NOMO-1 (cell line): Measurements from ENCODE around the gene DSC2.
A peak's percentile ranks its signal among the peaks of the same experiment; 100 is the strongest.

ENCODE experiments used
- DNase-seq, 2 experiments: peaks; one replicate each; lab custom pipeline; 2025; ENCODE audit not compliant: unreplicated experiment in 2 of 2; lab: John Stamatoyannopoulos, UW

DSC2 gene

DNA sequence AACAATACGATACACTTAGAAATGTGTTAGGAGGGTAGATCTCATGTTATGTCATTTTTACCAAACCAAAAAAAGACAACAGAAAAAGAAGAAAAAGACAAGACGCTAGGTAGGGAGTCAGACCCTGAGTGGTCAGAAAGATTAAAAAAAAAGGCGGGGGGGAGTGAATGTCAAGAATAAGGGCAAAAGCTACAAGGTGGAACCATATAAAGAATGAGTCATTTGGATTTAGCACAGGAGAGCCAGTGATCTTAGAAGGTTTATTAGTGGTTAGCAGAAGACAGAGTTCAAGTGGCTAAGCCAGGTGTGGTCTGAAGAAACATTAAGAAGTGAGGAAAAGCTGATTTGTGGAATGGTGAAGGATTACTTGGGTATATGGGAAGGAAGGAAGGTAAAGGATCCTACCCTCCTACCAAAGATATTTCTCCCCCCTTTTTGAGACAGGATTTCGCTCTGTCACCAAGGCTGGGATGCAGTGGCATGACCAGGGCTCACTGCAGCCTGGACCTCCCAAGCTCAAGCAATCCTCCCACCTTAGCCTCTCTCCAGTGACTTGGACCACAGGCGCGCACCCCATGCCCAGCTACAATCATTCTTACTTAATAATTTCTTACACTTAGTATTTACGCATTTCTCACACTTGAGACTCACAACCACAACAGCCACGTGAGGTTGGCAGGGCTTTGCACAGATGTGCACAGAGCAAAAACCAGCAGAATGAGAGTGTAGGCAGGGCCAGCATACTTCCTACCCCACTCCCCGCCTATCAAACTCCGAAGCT, 2.6 kb downstream of the DSC2 start:
- DNase-seq: no peak

DNA sequence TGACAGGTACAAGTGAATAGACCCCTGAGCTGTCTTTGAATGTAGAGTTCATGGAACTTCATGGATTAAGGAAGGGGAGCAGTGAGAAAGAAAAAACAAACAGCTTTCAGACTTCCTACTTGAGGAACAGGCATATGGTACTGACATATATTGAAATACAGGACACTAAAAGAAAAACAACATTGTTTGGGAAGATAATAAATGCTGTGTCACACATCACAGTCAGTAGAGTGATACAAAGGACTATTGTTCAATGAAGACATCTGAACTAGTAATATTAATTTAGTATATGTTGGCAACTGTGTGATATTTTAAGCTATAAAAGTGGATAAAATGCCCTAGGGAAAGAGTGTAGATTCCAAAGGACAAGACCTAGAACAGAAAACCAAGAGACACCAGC, 3.3 kb downstream of the DSC2 start:
- DNase-seq: no peak

DNA sequence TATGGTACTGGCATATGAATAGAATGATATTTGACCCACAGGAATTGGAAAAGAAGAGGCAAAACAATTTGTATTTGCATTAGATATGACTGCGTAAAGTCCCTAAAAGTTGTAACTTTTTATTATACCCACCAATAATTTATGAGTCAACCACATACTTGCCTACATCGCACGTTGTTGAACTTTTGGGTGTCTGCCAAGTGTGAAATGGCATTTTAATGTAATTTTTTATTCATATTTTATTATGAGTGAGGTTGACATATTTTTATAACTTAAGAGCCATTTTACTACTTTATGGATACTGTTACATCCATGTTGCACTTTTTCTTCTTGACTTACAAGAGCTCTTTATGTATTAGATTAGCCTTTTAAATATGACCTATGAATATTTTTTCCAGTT, 4.6 kb downstream of the DSC2 start:
- DNase-seq: no peak

DNA sequence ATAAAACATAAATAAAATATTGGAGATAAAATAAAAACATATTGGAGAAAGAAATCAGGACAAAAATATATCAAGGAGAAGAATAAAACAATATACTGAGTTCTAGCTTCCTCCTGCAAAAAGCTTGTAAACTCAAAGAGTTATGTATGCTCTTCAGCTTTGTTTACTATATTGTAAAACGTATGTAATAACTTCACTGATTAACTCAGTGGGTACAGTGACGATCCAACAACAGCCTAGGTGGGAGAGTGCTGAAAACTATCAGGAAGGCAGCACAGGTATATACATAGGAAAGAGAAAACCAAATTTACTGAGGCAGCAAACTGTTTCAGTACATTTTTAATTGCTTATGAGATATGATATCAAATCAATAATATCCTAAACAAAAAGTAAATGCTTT, 8.3 kb downstream of the DSC2 start:
- DNase-seq: no peak

DNA sequence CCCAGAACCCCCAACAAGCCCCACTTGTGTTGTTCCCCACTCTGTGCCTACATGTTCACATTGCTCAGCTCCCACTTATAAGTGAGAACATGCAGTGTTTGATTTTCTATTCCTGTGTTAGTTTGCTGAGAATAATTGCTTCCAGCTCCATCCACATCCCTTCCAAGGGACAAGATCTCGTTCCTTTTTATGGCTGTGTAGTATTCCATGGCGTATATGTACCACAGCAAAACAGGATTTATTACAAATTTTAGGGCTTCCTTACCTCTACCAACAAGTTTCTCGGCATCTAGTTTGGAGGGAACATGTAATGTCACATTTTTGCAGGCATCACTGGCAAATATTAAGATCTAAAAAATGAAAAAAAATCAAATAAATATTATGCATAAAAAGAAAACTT, 8.9 kb downstream of the DSC2 start:
- no peak for DNase-seq

DNA sequence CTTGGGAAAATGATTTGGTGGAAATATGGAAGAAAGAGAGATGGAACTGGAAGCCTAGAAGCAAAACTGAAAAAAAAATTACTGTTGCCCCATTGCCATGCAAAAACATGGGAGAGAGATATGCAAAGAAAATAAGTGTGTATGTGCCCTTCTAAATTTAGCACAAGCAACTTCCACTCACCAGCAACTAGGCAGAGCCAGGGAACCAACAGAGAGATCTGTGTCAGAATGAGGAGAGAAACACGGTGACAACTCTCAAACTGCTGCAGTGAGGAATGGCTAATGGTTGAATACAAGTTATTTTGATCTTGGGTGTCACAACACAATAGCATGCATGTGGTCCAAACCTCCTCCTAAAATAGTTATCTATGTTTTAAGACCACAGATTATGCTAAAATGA, 10.9 kb downstream of the DSC2 start:
- DNase-seq: no peak

DNA sequence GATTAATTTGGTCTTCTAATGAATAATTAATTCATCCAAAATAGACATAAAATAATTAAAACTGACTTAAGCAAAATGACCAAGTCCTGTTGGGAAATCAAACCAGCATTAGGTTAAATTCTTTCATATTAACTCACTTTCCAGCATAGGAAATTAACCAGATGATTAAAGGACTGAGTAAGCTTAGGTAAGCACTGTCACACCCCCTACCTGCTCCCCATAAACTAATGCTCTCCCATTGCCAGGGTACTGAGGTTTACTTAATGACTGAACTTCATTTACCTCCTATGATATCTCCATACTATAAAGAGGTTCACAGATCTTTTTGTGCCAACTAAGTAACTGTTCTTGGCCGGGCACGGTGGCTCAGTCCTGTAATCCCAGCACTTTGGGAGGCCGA, 13.7 kb downstream of the DSC2 start:
- DNase-seq: no peak

DNA sequence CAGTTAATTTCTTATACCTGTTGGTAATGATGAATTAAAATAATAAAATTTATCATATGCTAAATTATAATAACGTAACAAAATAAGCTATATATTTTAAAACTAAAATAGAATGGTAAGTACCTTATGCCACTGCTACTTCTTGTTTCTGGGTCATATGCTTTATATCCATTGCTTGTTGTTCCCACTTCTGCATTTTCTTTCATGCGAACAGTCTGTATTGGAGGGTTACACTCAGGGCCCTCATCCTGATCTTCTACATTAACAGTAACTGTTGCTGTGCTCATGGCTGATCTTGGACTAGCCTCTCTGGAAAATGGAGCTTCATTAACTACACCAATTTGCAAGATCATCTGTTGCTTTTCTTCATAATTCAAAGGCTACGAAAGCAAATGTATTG, 22.2 kb downstream of the DSC2 start:
- peak in 1 of 2 experiments; percentile 25 for DNase-seq

DNA sequence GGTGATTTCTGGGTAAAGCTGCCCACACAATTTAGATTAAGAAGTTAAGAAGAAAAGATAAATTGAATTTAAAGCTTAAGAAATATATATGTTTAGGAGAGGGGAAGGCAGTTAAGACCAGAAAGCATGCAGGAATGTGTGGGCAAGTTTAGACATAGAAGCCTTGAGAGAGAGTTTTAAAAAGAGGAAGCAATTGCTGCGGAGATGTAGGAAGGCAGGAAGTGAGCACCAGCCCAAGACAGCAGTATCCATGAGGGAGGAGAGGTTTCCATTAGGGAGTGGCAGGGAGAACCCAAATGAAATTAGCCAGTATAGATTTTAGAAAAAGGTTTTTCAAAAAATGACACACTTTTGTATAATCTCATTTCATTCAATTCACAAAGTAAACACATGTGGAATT, 24.3 kb downstream of the DSC2 start:
- DNase-seq: peak in 1 of 2 experiments; percentile 2

DNA sequence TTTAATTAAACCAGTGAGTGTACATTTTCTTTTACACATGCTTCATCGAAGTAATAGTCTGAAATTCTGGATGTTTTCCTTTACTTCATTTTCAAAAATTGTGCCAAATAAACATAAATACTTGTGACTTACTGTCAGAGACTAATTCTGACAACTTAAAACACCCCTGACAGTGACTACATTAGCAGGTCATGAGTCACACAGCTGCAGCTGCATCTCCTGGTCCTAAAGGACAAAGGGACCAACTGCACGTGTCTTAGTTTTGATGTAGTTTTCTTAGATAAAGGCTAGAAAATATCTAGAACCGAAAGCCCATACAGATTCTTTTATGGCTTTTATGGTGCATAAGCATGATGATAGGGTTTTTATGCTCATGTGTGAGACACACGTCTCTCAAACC, 30.0 kb downstream of the DSC2 start:
- no peak for DNase-seq

DNA sequence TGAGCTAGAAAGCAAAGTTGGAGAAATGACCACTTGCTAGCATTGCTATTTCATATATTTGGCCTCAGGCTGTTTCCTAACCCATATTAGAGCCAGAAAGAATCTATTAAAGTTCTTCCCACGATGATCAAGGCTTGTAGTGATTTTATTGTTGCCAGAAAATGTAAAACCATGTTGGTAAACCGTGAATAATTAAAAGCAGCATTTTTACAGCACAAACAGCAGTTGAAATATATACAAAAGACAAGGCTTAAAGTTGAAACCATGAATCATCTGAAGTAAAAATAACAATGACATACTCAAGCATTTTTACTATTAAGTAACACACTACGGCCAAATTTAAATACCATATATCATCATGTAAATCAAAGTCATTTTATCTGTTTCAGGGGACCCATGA, 32.0 kb downstream of the DSC2 start:
- DNase-seq: no peak

DNA sequence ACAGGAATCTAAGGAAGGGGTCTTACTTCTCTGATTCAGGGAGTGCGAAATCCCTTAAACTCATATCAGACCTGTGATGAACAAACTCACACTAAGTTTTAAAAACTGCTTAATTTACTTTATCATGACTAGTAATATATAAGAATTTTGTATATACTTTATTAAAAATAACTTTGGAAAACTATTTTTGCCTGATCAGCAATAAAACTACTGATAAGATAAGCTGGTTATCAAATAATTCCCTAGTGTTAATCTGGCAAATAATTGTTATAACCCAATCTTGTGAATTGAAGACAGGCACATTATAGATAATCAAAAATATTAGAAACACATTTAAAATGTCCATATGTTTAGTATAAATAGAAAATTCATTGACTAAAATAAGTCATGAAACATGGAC, 36.0 kb downstream of the DSC2 start:
- no peak for DNase-seq

DNA sequence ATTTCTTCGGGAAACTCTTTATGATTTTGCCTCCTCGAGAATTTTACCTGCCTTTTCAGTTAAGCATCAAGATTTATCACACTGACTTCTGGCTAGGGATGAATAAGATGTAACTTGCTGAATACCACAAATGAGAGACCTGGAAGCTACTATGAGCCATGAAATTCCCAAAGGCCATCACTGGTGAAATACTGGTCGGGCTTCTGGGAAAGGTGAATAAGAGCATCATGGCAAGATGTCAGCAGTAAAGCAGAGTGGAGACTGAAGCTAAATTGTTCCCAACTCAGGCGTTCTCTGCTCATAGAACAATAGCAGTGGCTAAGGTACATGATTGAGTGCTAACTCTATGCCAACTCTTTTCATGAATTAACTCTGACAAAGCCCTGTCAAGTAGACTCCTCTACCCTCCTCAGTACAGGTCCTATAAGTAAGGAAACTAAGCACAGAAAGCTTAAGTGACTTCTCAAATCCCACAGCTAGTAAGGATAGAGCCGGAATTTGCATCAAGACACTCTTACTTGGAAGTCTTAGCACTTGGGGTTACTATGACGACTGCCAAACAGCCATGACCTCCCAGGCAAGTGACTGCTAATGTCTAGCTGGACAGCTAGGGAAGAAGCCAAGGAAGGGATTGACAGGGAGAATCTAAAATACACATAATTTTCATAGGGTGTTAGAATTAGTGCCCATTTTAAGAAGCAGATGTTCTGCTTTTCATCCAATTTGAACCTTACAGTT, 37.0 kb downstream of the DSC2 start:
- no peak for DNase-seq

DNA sequence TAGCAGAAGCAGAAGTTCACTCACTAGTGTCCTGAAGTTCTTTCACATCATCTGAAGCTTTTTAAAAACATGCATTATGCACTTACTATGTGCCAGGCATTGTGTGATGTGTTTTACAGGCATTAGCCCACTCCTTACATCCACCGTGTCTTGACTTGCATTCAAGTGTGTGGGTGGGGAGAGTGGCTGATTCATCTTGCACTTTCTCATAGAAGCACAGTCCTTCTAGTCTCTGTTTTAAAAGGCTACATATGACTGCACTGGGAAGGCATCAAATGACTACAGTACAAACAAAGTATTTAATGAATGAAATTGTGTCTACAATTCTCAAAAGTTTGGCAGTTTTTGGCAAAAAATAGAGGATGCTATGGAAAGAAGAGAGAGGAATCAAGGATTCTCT, 38.1 kb downstream of the DSC2 start:
- DNase-seq: no peak

DNA sequence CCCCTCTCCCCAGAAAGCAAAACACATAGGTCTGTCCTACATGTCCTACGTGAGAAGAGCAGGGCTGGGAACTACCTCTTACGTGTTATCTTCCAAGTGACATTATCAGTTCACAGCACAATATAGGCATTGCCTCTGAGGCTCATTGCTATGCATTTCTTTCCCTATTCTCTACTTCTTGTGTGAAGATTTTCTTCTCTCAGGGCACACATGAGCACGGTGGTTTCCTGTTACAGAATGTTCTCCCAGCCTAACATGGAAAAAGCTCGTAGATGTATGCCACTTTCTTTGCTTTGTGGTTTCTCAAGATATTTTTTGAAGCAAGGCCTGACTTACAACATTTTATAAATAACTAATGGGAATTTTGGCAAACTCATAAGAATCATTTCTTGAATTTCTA, 40.3 kb downstream of the DSC2 start:
- no peak for DNase-seq

DNA sequence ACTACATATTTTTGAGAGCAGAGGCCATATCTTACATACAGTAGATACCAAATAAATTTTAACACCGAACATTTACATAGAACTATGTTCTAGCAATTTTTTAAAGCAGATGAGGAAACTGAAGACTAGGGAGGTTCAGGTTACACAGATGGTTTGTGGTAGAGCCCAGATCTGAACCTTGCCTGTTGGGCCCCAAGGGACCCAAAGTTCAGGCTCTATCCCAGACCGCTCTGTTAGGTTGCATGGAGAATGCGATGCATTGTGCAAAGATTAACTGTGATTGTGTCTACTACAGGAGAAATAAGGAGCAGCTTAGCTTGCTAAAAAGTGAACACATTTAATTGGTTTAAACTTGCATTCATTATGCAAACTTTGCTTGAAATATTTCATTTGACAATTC, 43.3 kb downstream of the DSC2 start:
- no peak for DNase-seq

DNA sequence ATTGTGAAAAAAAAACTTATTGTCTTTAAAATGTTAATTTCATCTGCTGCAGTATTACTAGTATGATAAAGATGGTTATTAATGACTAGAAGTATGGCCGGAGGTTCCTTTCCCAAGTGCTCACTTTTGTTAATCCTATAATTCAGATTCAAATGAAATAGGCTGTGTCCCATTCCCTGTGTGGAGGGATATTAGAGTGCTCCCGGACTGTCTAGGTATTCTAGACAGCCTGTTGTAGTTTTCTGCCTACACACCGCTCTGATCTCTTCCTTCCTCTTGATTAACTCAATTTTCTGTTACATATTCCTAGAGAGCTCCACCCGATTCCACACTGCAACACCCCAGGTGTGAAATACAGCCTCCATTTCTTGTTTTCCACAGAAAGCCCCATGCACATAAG, 44.3 kb downstream of the DSC2 start:
- DNase-seq: no peak

DNA sequence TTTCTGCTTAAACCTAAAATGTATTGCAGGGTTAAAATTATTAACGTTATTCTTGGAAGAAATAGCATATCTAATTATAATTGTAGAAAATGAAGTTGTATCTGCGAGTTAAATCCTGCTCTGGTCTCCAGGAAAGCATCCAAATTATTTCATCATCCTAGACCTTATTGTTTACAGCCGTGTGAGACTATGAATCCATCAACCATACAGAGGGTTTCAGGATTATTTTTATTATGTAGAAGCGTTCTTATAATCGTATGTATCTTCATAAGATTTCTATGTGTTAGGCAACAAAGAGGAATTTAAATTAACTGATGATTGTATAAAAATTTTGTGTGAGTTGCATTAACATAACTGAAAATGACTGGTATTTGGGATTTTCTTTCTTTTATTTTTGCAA, 45.2 kb downstream of the DSC2 start:
- DNase-seq: no peak

DNA sequence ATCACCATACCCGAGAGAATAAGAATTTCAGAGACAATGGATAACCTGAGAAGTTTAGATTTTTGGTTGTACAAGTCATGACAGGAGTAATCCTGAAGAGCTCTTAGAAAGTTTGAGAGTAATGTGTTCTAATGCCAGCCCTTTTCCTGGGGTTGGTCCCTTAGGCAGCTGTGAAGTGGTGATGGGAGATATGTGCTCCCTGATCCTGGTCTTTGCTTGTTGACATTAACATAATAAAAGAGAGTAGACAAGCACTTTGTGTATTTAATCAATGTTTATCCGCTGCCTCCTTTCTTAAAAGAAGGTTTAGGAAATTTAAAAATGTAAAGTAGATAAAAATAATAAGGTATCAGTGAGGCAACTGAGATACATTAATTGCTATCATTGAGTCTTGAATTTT, 45.9 kb downstream of the DSC2 start:
- no peak for DNase-seq

DNA sequence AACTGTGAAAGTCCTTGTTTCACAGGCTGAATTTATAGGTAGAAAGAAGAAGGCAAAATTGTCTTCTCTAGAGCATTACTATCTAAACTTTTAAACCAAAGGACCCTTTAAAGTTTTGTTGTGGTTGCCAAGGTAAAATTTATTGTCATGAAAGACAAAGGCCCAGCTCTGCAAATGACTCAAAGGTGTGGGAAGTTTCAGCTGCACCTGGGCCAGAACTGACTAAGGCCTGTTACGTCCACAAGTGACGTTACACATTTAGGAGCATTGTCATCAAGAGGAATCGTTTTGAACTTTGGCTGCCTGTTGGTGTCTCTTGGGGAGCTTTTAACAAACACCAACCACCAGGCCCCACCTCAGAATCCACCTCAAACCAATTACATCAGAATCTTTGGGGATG, 51.6 kb downstream of the DSC2 start:
- DNase-seq: no peak

DNA sequence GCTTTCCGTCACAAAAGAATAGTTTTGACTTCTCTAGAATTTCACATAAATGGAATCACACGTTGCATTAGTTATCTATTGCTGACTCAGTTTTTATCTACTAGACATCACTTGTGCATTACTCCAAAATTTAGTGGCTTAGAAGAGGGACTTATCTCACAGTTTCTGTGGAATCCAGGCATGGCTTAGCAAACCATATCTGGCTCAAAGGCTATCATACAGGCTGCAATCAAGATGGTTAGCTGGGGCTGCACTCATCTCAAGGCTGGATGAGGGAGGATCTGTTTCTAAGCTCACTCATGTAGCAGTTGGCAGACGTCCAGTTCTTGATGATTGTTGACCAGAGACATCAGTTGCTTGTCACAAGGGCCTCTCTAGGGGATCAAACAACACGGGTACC, 53.0 kb downstream of the DSC2 start:
- no peak for DNase-seq

DNA sequence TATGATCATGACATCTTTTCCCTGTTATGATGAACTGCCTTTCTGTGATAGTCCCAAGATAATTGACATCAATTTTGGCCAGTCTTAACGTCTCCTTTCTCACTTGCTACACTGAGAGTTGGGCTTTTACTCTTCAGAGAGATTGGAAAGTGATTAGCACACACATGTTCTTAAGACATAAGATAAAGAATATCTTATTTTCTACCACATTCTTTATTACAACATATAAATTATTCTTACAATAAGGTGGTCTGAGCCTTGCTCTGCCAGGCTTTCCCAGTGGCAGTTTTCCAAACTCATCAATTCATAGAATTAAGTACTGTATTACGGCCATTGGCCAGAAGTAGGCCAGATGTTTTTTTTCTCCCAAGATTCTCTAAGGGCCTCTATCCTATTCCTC, 54.0 kb downstream of the DSC2 start:
- DNase-seq: no peak

DNA sequence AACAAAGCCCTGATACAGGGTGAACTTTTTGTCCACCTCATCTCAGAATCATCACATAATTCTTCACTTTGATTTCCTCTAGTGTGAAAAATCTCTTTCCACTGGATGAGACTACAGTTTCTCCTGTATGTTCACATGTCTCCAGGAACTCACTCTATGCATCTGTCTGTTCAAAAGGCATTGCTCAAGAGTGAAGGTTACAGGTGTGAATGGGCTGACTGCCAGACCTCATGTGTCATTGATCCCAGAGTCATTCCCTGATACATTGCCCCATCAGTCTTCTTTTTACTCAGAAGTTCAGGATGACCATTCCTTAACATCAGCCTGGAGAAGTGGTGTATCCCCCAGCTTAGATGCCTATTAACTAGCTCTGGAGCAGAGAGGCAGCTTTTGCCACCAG, 55.3 kb downstream of the DSC2 start:
- DNase-seq: no peak
